ENCODE results near the gene PNCK.
"Not testable (repeated sequence)": the region's sequence is repeated elsewhere in the genome, so short reads cannot be mapped to it uniquely, and the experiment has no call there.

Gene PNCK

GRCh38 chrX:153673428-153674218 is at the start of gene PNCK:
Gene PNCK, minus strand, starts transcription at chrX:153673813. Its CDS starts 737 bp downstream, at chrX:153673076.
- DNase-seq (ENCODE audit: low read depth) = no peak

GRCh38 chrX:153722704-153723350 is 49.2 kb upstream of the PNCK start:
- no peak for DNase-seq (ENCODE audit: low read depth)

- no peak for DNase-seq (ENCODE audit: low read depth)
These were observed 46.1 kb upstream of the PNCK start for GRCh38 chrX:153719701-153720100.

GRCh38 chrX:153719238-153719637 is 45.6 kb upstream of the PNCK start:
- no peak for DNase-seq (ENCODE audit: low read depth)

GRCh38 chrX:153717445-153717844 is 43.8 kb upstream of the PNCK start:
- DNase-seq (ENCODE audit: low read depth) = no peak

GRCh38 chrX:153714256-153714655 is 40.6 kb upstream of the PNCK start:
- DNase-seq (ENCODE audit: low read depth) = no peak

- DNase-seq (ENCODE audit: low read depth) = no peak
These were observed 36.4 kb upstream of the PNCK start for GRCh38 chrX:153709726-153710674.

- no peak for DNase-seq (ENCODE audit: low read depth)
These were observed 34.8 kb upstream of the PNCK start for GRCh38 chrX:153708415-153708814.

- DNase-seq (ENCODE audit: low read depth) = no peak
These were observed 33.8 kb upstream of the PNCK start for GRCh38 chrX:153707406-153707805.

- DNase-seq (ENCODE audit: low read depth) = no peak
These were observed 33.2 kb upstream of the PNCK start for GRCh38 chrX:153706799-153707198.

GRCh38 chrX:153705403-153706060 is 31.9 kb upstream of the PNCK start:
- DNase-seq (ENCODE audit: low read depth) = not testable (repeated sequence)

GRCh38 chrX:153704631-153705402 is 31.2 kb upstream of the PNCK start:
- not testable (repeated sequence) for DNase-seq (ENCODE audit: low read depth)

GRCh38 chrX:153704021-153704526 is 30.5 kb upstream of the PNCK start:
- DNase-seq (ENCODE audit: low read depth) = no peak

- DNase-seq (ENCODE audit: low read depth) = no peak
These were observed 29.4 kb upstream of the PNCK start for GRCh38 chrX:153703036-153703370.

GRCh38 chrX:153702336-153703035 is 28.9 kb upstream of the PNCK start:
- no peak for DNase-seq (ENCODE audit: low read depth)

GRCh38 chrX:153701706-153702105 is 28.1 kb upstream of the PNCK start:
- DNase-seq (ENCODE audit: low read depth) = no peak

GRCh38 chrX:153700967-153701366 is 27.4 kb upstream of the PNCK start:
- DNase-seq (ENCODE audit: low read depth) = no peak

GRCh38 chrX:153700376-153700945 is 26.8 kb upstream of the PNCK start:
- no peak for DNase-seq (ENCODE audit: low read depth)

GRCh38 chrX:153699784-153700371 is 26.3 kb upstream of the PNCK start:
- DNase-seq (ENCODE audit: low read depth) = not testable (repeated sequence)

Measured in T-helper 22 cell (primary cell).